Immature natural killer cell (primary cell): ENCODE results near the gene RAB1A. TPM values are rescaled to one million over a fixed set of nuclear protein-coding genes. Genes with fewer than 3 reads are reported as not detected.

Source experiments
- DNase-seq, 3 donors: peaks; one replicate each; pipeline ENCODE4 v3.0.0; 2022; ENCODE audit warnings: mixed read lengths in 1 of 3
- H3K27ac Mint-ChIP-seq, 6 donors: one replicate each; pipeline ENCODE4 v1.8.0; 2020; ENCODE audit warnings: mixed read lengths in 6 of 6, mild to moderate bottlenecking in 5 of 6, inconsistent platforms in 4 of 6, moderate library complexity in 3 of 6
- H3K27me3 Mint-ChIP-seq, 3 donors: one replicate each; pipeline ENCODE4 v1.8.0; 2020 to 2021; ENCODE audit warnings: low read depth in 3 of 3, mild to moderate bottlenecking in 3 of 3, mixed read lengths in 3 of 3, moderate library complexity in 3 of 3, inconsistent platforms in 1 of 3
- H3K36me3 Mint-ChIP-seq, 3 donors: one replicate each; pipeline ENCODE4 v1.8.0; 2020; ENCODE audit warnings: mixed read lengths in 3 of 3, inconsistent platforms in 2 of 3, mild to moderate bottlenecking in 2 of 3
- H3K4me1 Mint-ChIP-seq, 2 donors: one replicate each; pipeline ENCODE4 v1.8.0; 2020; ENCODE audit warnings: inconsistent platforms in 2 of 2, mild to moderate bottlenecking in 2 of 2, mixed read lengths in 2 of 2, moderate library complexity in 1 of 2
- H3K4me3 Mint-ChIP-seq, 5 donors: one replicate each; pipeline ENCODE4 v1.8.0; 2020; ENCODE audit warnings: mild to moderate bottlenecking in 5 of 5, mixed read lengths in 5 of 5, inconsistent platforms in 3 of 5, moderate library complexity in 3 of 5
- H3K9me3 Mint-ChIP-seq, 6 donors: one replicate each; pipeline ENCODE4 v1.8.0; 2020; ENCODE audit warnings: mild to moderate bottlenecking in 6 of 6, mixed read lengths in 6 of 6, inconsistent platforms in 4 of 6, moderate library complexity in 3 of 6
- polyA plus RNA-seq, 3 donors: library from polyadenylated mRNA; unstranded; fragments of 300-500 nt; fragmentation: Illumina TruSeq; gene quantifications; one replicate each; pipeline ENCODE4 v1.2.3, GENCODE V29; 2021

Gene RAB1A
- polyA plus RNA-seq, 3 donors from 2014 or later, result 32.7 to 84.7 (median 43.8) TPM

DNA sequence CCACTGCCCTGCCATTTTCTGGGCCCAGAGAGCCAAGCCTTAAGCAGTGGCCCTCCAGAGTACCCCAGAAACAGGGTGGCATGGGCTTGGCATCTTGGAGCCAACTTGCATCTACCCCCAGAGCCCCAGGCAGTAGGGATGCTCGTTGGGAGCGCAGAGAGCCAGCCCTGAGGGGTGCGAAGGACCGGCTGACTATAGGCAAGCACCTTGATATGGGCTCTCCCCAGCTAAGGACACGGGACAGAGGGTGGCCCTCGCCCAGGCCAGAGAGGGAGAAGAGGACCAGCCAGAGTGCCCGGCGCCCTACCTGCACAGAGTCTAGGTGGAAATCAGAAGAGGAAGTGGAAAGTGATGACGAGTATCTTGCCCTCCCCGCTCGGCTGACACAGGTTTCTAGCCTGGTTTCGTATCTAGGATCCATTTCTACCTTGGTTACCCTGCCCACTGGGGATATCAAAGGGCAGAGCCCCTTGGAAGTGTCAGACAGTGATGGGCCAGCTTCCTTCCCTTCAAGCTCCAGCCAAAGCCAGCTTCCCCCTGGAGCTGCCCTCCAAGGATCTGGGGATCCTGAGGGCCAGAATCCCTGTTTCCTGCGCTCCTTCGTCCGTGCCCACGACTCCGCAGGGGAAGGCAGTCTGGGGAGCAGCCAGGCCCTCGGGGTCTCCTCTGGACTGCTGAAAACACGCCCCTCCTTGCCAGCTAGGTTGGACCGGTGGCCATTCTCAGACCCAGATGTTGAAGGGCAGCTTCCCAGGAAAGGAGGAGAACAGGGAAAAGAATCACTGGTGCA is 57.5 kb downstream of the RAB1A start:
- Mint-ChIP-seq H3K4me1 (peaks cover 8 to 11% of the 10 kb centered on the region in 2 donors), H3K27ac (peak overlapping the region in 3 of 6 donors; percentile 55 to 65 (median 55)), H3K9me3 (no peaks in the 10 kb centered on the region), H3K27me3 (peaks cover 3 to 4% (median 4%) of the 10 kb centered on the region in 3 donors), H3K4me3 (no peak overlapping the region), H3K36me3 (no peaks in the 10 kb centered on the region)
- DNase-seq, result no peak

DNA sequence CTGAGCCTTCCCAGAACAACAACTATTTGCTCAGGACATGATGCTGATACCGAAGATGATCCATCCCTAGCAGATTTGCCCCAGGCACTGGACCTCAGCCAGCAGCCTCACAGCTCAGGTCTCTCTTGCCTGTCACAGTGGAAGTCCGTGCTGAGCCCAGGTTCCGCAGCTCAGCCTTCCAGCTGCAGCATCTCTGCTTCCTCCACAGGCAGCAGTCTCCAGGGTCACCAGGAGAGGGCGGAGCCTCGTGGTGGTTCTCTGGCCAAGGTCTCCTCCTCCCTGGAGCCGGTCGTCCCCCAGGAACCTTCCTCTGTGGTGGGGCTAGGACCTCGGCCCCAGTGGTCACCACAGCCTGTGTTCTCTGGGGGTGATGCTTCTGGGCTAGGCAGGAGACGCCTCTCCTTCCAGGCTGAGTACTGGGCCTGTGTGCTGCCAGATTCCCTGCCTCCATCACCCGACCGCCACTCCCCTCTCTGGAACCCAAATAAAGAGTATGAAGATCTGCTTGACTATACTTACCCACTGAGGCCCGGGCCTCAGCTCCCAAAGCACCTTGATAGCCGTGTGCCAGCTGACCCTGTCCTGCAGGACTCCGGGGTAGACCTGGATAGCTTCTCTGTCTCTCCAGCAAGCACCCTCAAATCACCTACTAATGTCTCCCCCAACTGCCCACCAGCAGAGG is 58.3 kb downstream of the RAB1A start:
- Mint-ChIP-seq H3K4me3 (no peak overlapping the region), H3K9me3 (no peaks in the 10 kb centered on the region), H3K36me3 (no peaks in the 10 kb centered on the region), H3K27ac (peak overlapping the region in 1 of 6 donors; percentile 55), H3K4me1 (peaks cover 8 to 13% of the 10 kb centered on the region in 2 donors), H3K27me3 (peaks cover 3 to 4% (median 4%) of the 10 kb centered on the region in 3 donors)
- DNase-seq, result no peak

DNA sequence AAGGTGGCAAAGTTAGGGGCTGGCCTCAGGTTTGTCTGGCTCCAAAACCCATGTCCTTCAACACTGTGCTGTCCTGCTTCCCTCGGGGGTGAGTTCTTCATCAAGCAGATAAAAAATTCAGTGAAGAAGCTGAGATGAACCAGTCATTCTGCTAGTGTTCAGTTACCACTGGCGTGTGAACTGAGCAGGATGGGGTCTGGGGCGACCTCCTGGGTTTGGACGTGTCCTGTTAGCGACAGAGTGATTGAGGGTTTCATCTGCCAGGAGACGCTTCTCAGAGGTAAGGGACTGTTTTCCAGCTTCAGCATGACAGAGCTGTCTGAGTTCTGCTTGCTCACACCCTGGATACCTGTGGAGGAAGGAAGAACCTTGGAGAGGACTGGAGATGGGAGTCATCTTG is 59.0 kb downstream of the RAB1A start:
- Mint-ChIP-seq H3K36me3 (no peaks in the 10 kb centered on the region), H3K9me3 (no peaks in the 10 kb centered on the region), H3K4me1 (peaks cover 8 to 13% of the 10 kb centered on the region in 2 donors), H3K4me3 (no peak overlapping the region), H3K27ac (peak overlapping the region in 2 of 6 donors; percentile 30 to 52), H3K27me3 (peaks cover 3 to 4% (median 4%) of the 10 kb centered on the region in 3 donors)
- no peak for DNase-seq

DNA sequence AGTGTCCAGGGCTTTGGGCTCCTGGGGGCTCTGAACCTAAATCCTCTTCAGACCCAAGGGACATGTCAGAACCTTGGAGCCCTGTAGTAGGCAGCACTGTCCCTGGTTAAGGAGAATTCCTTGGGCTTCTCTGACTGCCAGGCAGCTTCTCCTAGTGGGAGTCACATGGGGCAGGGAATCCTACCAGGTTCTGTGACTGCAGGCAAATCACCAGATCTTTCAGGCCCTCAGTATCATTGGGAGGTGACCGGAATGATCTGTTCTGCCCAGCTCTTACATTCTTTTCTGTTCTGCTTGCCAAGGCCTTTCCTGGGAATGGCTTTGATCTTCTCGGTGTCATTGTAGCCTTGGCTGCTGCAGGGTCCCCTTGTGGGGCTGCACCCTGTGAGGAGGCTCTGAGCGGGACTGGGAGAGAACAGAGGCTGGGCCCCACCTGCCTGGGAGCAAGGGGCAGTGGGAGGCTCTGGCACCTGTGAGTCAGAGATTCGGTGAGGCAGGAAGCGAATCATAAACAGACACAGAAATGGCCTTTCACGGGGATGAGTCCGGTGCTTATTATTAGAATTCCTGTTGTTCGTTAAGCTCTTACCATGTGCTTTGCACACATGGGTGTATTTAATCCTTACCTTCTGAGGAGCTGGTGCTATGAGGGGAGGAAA is 59.6 kb downstream of the RAB1A start:
- H3K4me1 Mint-ChIP-seq, result peaks cover 8 to 13% of the 10 kb centered on the region in 2 donors
- H3K27ac Mint-ChIP-seq, result peak overlapping the region in 3 of 6 donors; percentile 30 to 61 (median 52)

DNA sequence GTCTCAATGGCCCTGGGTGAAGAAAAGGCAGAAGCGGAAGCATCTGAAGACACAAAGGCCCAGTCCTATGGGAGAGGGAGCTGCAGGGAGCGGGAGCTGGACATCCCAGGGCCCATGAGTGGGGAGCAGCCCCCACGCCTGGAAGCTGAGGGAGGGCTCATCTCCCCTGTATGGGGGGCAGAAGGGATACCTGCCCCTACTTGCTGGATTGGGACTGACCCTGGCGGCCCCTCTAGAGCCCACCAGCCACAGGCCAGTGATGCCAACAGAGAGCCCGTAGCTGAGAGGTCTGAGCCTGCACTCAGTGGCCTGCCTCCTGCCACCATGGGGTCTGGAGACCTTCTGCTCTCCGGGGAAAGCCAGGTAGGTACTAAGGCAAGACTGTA is 60.5 kb downstream of the RAB1A start:
- Mint-ChIP-seq H3K27ac (peak overlapping the region in 2 of 6 donors; percentile 11 to 28), H3K4me1 (peaks cover 14 to 20% of the 10 kb centered on the region in 2 donors), H3K4me3 (no peak overlapping the region), H3K36me3 (no peaks in the 10 kb centered on the region), H3K9me3 (peaks cover 0 to 2% (median 0%) of the 10 kb centered on the region in 6 donors), H3K27me3 (peaks cover 3 to 4% (median 4%) of the 10 kb centered on the region in 3 donors)
- no peak for DNase-seq

More for the DNA sequence above, 59.6 kb downstream of the RAB1A start:
- no peaks in the 10 kb centered on the region for H3K36me3 Mint-ChIP-seq
- no peaks in the 10 kb centered on the region for H3K9me3 Mint-ChIP-seq
- H3K4me3 Mint-ChIP-seq, result no peak overlapping the region
- peaks cover 3 to 4% (median 4%) of the 10 kb centered on the region in 3 donors for H3K27me3 Mint-ChIP-seq
- no peak for DNase-seq

DNA sequence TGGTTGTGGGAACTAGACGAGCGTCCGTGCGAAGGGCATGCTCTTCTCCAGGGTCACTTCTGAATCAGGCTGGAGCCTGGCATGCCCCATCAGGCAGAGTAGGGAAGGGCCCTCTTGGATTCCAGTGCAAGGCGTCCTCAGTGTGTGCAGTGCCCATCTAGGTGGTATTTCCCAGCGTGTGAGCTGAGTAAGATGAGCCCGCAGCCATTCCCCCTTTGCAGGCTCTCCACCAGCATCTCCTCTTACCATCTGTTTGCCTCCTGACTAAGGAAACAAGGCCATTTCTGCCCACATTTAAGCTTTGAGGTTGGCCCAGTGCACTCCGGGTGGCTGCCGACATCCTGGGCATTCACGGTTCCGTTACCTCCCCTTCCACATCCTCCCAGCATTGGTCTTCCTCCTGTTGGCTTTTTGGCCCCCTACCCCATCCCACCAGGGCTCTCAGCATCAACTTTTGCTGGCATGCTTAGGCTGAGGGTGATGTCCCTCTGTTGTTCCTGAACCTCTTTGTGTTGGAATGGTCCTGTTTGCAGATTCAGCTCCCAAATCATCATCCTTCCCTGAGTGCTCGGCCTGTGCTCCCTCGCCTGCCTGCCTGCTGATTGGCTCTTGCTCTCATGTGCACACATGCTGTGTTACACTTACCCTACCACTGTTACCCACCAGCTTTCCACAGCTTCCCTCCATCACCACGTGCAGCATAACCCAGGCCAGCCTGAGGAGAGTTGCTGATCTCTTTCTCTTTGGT is 61.9 kb downstream of the RAB1A start:
- Mint-ChIP-seq H3K4me1 (peaks cover 14 to 25% of the 10 kb centered on the region in 2 donors), H3K27me3 (peaks cover 3 to 5% (median 4%) of the 10 kb centered on the region in 3 donors), H3K36me3 (no peaks in the 10 kb centered on the region), H3K27ac (peak overlapping the region in 4 of 6 donors; percentile 7 to 83 (median 36)), H3K4me3 (no peak overlapping the region), H3K9me3 (peaks cover 0 to 2% (median 0%) of the 10 kb centered on the region in 6 donors)
- no peak for DNase-seq

DNA sequence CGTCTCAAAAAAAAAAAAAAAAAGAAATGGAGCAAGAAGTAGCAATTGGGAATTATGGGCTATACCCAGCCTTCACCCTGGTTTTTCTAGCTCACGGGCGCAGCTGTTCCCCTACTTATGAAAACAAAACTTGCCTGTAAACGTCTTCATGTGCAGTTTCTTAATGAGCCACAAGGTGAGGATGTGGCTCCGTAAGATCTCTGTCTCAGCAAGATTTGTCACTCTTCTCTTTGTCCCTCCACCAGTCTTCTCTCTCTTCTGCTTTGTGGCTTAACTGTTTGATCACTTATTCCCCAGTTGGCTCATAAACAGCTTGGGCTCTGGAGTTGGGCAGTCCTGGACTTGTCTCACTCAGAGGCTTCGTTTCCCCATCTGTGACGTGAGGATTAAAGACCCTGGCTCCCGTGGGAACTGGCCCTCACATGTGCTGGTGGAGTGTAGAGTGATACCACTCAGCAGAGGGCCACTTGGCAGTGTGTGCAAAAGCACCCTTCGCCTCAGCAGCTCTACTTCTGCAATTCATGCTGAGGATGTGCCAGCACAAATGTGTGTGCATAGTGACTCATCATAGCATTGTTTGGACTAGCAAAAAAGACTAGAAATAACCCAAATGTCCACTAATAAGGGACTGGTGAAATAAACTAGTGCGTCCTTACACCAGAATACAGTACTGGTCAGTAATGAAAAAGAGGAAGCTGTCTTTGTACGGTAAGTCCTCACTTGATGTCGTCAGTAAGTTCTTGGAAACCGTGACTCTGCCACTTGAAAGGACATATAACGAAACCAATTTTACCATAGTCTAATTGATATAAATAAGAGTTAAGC is 65.0 kb downstream of the RAB1A start:
- Mint-ChIP-seq H3K27me3 (peaks cover 0 to 3% (median 3%) of the 10 kb centered on the region in 3 donors), H3K4me3 (peak overlapping the region in 1 of 5 donors; percentile 7), H3K27ac (peak overlapping the region in 1 of 6 donors; percentile 62), H3K36me3 (no peaks in the 10 kb centered on the region), H3K4me1 (peaks cover 14 to 25% of the 10 kb centered on the region in 2 donors), H3K9me3 (peaks cover 0 to 2% (median 0%) of the 10 kb centered on the region in 6 donors)
- DNase-seq, result peak; percentile 35 to 47 (median 45)

DNA sequence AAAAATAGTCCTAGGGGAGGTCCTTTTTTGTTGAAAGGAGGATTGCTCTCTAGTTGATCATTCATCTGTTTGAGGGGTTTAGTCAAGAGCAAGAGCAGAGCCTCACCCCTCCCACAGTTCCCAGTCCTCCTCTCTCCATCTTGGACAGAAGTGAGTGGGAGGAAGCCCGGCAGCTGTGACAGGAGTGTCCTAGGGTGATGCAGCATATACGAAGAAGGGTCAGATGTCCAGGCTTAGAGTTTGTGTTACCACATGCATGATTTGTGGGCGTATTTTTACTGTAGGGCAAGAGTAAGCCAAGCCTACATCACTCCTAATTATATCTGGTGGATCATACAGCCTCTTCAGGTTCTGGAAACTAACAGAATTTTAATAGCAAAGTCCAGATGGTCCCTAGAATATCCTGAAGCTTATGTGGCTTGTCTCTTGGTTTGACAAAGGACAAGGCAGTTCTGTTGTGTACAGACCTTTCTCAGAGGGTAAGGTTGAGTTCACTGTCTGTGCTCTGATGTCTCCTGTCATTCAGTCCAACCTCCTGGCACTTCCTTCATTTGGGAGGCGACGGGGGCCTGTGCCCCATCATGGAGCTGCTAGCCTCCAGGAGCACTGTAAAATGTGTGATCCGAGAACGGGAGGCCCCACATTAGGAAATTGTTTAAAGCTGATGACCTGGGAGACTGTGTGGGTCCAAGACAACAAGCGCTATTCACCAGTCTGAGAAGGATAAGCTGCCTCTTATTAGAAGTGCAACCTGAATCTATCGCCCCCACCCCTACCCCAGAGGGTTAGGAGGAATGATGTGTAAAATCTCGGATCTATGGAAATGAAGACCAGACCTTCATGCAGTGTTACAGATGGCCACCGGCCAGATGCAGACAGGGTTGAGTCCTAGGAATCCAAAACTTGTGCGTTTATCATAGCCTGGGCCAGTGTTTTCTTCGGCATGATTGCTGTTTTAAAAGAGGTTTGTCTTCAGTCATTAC is 66.8 kb downstream of the RAB1A start:
- H3K36me3 Mint-ChIP-seq, result no peaks in the 10 kb centered on the region
- no peak for DNase-seq
- H3K9me3 Mint-ChIP-seq, result peaks cover 0 to 2% (median 0%) of the 10 kb centered on the region in 6 donors
- H3K4me3 Mint-ChIP-seq, result no peak overlapping the region
- H3K27ac Mint-ChIP-seq, result no peak overlapping the region
- H3K4me1 Mint-ChIP-seq, result peaks cover 11 to 23% of the 10 kb centered on the region in 2 donors
- H3K27me3 Mint-ChIP-seq, result peaks cover 0 to 1% (median under 1%) of the 10 kb centered on the region in 3 donors

DNA sequence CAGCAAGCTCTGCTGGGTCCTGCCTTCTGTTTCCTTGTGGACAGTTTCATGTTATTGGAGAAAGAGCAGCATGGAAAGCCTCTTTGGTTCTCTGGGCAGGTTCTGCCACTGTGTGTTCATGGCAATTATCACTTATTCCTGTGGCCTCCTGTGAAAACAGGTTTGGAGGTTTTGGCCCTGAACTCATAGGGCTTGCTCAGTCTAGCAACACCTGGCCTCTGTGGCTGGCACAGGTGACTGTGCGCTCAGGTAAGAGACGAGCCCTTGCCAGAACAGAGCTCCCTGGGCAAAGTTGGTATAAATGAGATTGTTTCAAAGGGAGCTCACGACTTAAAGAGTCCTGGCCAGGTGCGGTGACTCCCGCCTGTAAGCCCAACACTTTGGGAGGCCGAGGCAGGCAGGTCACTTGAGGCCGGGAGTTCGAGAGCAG is 68.0 kb downstream of the RAB1A start:
- Mint-ChIP-seq H3K4me1 (peaks cover 17 to 26% of the 10 kb centered on the region in 2 donors), H3K27ac (no peak overlapping the region), H3K36me3 (no peaks in the 10 kb centered on the region), H3K27me3 (peaks cover 1 to 6% (median 5%) of the 10 kb centered on the region in 3 donors), H3K9me3 (peaks cover 0 to 2% (median 0%) of the 10 kb centered on the region in 6 donors), H3K4me3 (no peak overlapping the region)
- no peak for DNase-seq

DNA sequence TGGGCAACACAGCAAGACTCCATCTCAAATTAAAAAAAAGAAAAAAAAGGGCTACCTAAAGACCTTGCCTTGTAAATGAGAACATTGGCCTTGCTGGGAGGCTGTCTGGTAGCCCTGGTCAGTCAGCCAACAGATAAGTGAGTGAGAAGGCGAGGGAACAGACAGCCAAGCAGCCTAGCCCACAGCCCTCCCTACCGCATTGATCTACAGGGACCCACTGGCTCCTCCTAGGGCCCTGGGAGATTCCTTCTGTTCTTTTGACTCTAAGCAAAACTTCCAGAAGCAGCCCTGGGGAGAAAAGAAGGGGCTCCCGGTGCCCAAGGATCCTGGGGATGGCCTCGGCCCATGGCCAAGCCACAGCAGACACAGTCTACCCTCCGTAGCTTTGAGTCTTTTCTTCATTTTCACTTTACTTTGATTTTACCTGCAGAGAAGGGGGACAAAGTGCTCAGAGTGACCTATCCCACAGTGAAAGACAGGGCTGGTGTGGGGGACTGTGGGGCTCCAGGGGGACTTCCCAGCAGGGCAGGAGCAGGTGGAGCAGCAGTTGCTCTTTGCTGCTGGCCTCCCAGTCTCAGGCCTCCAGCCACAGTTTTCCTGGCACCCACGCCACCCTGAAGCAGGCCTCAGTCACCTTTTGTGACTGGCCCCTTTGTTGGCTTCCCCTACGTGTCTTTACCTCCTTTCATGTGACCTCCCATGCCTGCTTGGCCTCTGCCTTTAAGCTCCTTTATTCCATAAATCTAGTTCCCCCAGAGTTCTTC is 68.6 kb downstream of the RAB1A start:
- H3K27me3 Mint-ChIP-seq, result peaks cover 1 to 7% (median 6%) of the 10 kb centered on the region in 3 donors
- H3K27ac Mint-ChIP-seq, result no peak overlapping the region
- no peak overlapping the region for H3K4me3 Mint-ChIP-seq
- peaks cover 19 to 28% of the 10 kb centered on the region in 2 donors for H3K4me1 Mint-ChIP-seq
- no peak for DNase-seq
- peaks cover 0 to 2% (median 0%) of the 10 kb centered on the region in 6 donors for H3K9me3 Mint-ChIP-seq
- H3K36me3 Mint-ChIP-seq, result no peaks in the 10 kb centered on the region

DNA sequence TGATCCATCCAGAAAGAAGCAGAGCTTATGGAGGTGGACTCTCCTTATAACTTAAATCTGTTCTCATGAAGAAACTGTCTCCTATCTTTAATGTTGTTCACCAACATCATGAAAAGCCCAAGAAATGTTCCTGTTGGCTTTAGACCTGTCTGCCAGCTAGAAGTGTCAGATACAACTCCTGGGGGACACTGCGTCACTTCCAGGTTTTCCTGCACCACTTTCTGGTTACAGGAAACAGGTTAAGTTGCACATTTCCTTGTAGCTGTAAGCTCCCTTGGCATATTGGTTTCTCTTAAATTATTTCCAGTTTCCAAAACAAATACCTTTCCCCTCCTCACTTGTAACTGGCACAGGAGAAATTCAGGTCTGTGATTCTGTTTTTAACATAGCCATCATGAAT is 70.8 kb downstream of the RAB1A start:
- Mint-ChIP-seq H3K27me3 (peaks cover 7 to 12% (median 10%) of the 10 kb centered on the region in 3 donors), H3K27ac (no peak overlapping the region), H3K9me3 (no peaks in the 10 kb centered on the region), H3K4me3 (no peak overlapping the region), H3K36me3 (no peaks in the 10 kb centered on the region), H3K4me1 (peaks cover 24 to 33% of the 10 kb centered on the region in 2 donors)
- no peak for DNase-seq
